Mesodermal cell (in vitro differentiated cells): Measurements from ENCODE around the gene E2F2.

Source experiments
- H3K27ac ChIP-seq: 2 replicates; pipeline ENCODE4 v1.7.0; 2013; ENCODE audit warnings: mild to moderate bottlenecking, low read depth, low read length, moderate library complexity; ENCODE audit not compliant: severe bottlenecking
- H3K36me3 ChIP-seq: 2 replicates; pipeline ENCODE4 v1.7.1; 2013; ENCODE audit warnings: mild to moderate bottlenecking, low read length, moderate library complexity; ENCODE audit not compliant: control insufficient read depth, insufficient read depth
- H3K4me1 ChIP-seq: one replicate; pipeline ENCODE4 v1.7.1; 2013; ENCODE audit warnings: mild to moderate bottlenecking, low read length; ENCODE audit not compliant: insufficient read depth, control insufficient read depth, poor library complexity, severe bottlenecking
- H3K4me3 ChIP-seq: 2 replicates; pipeline ENCODE4 v1.7.0; 2013; ENCODE audit warnings: low read length, control low read depth, mild to moderate bottlenecking; ENCODE audit not compliant: insufficient read depth, poor library complexity, severe bottlenecking; ENCODE audit errors: extremely low read depth
- H3K9me3 ChIP-seq: 2 replicates; pipeline ENCODE4 v1.7.1; 2013; ENCODE audit warnings: mild to moderate bottlenecking, low read length, moderate library complexity; ENCODE audit not compliant: control insufficient read depth
- WGBS, 2 experiments: methylation state at CpG; one replicate each; pipeline ENCODE4 v1.1.5; 2013; ENCODE audit warnings: missing lambda C conversion rate in 2 of 2; ENCODE audit not compliant: insufficient coverage in 2 of 2; 5-methylcytosine and 5-hydroxymethylcytosine counted together

The E2F2 gene

GRCh38 chr1:23527900-23528249, 3.2 kb downstream of the E2F2 start:
- Histone ChIP-seq H3K4me3 (no peak overlapping the region), H3K9me3 (no peaks in the 10 kb centered on the region), H3K36me3 (no peaks in the 10 kb centered on the region), H3K27ac (no peak overlapping the region), H3K4me1 (no peaks in the 10 kb centered on the region)
- WGBS, 2 experiments: 92 to 98% methylated on average over 4 of the region's 6 CpGs

GRCh38 chr1:23527366-23527765, 3.7 kb downstream of the E2F2 start:
- WGBS, 2 experiments: 97 to 100% methylated on average over 5 to 6 of the region's 7 CpGs
- H3K36me3 ChIP-seq: no peaks in the 10 kb centered on the region
- H3K4me3 ChIP-seq: no peak overlapping the region
- H3K4me1 ChIP-seq: no peaks in the 10 kb centered on the region
- no peaks in the 10 kb centered on the region for H3K9me3 ChIP-seq
- no peak overlapping the region for H3K27ac ChIP-seq

- WGBS, 2 experiments: 91 to 96% methylated on average over 7 of the region's 8 CpGs
- Histone ChIP-seq H3K4me3 (no peak overlapping the region), H3K9me3 (no peaks in the 10 kb centered on the region), H3K27ac (no peak overlapping the region), H3K4me1 (no peaks in the 10 kb centered on the region), H3K36me3 (no peaks in the 10 kb centered on the region)
These were observed 4.5 kb downstream of the E2F2 start for GRCh38 chr1:23526329-23527041.

- Histone ChIP-seq H3K4me1 (no peaks in the 10 kb centered on the region), H3K9me3 (no peaks in the 10 kb centered on the region), H3K27ac (no peak overlapping the region), H3K4me3 (no peak overlapping the region), H3K36me3 (no peaks in the 10 kb centered on the region)
- 63 to 69% methylated on average over 3 to 4 of the region's 5 CpGs for WGBS, 2 experiments
These were observed 5.3 kb downstream of the E2F2 start for GRCh38 chr1:23525558-23526250.

GRCh38 chr1:23524716-23525401, 6.2 kb downstream of the E2F2 start:
- Histone ChIP-seq H3K36me3 (no peaks in the 10 kb centered on the region), H3K27ac (no peak overlapping the region), H3K9me3 (no peaks in the 10 kb centered on the region), H3K4me1 (no peaks in the 10 kb centered on the region), H3K4me3 (no peak overlapping the region)
- 59 to 72% methylated on average over 4 to 6 of the region's 9 CpGs for WGBS, 2 experiments

- no peaks in the 10 kb centered on the region for H3K9me3 ChIP-seq
These were observed 6.9 kb downstream of the E2F2 start for GRCh38 chr1:23524163-23524562.

GRCh38 chr1:23522244-23522982, 8.6 kb downstream of the E2F2 start:
- Histone ChIP-seq H3K27ac (no peak overlapping the region), H3K4me1 (no peaks in the 10 kb centered on the region), H3K36me3 (no peaks in the 10 kb centered on the region), H3K9me3 (no peaks in the 10 kb centered on the region), H3K4me3 (no peak overlapping the region)
- WGBS, 2 experiments: 89 to 94% methylated on average over 5 to 6 of the region's 7 CpGs

More at GRCh38 chr1:23524163-23524562, 6.9 kb downstream of the E2F2 start:
- no peaks in the 10 kb centered on the region for H3K4me1 ChIP-seq
- no peaks in the 10 kb centered on the region for H3K36me3 ChIP-seq
- no peak overlapping the region for H3K27ac ChIP-seq
- no peak overlapping the region for H3K4me3 ChIP-seq
- 100% methylated on average over 1 of the region's 3 CpGs; no CpG with 5 or more reads in 1 of the 2 experiments for WGBS, 2 experiments

- Histone ChIP-seq H3K9me3 (no peaks in the 10 kb centered on the region), H3K36me3 (no peaks in the 10 kb centered on the region)
- WGBS, 2 experiments: 94 to 96% methylated on average over 13 to 16 of the region's 16 CpGs
These were observed 9.4 kb downstream of the E2F2 start for GRCh38 chr1:23521588-23521987.

GRCh38 chr1:23517581-23517980, 13.5 kb downstream of the E2F2 start:
- Histone ChIP-seq H3K27ac (no peak overlapping the region), H3K36me3 (peaks cover 3% of the 10 kb centered on the region)
- 92 to 99% methylated on average over 9 of the region's 9 CpGs for WGBS, 2 experiments

More at GRCh38 chr1:23521588-23521987, 9.4 kb downstream of the E2F2 start:
- Histone ChIP-seq H3K27ac (no peak overlapping the region), H3K4me3 (no peak overlapping the region), H3K4me1 (no peaks in the 10 kb centered on the region)

GRCh38 chr1:23515905-23516304, 15.1 kb downstream of the E2F2 start:
- Histone ChIP-seq H3K4me1 (no peaks in the 10 kb centered on the region), H3K27ac (no peak overlapping the region), H3K4me3 (no peak overlapping the region), H3K9me3 (no peaks in the 10 kb centered on the region), H3K36me3 (peaks cover 3% of the 10 kb centered on the region)
- 83 to 96% methylated on average over 1 to 3 of the region's 4 CpGs for WGBS, 2 experiments

More at GRCh38 chr1:23517581-23517980, 13.5 kb downstream of the E2F2 start:
- no peaks in the 10 kb centered on the region for H3K9me3 ChIP-seq
- H3K4me3 ChIP-seq: no peak overlapping the region
- H3K4me1 ChIP-seq: no peaks in the 10 kb centered on the region
